Activated T-helper 1 cell treated with Interleukin-2 at 50 U/mL for 16 hours (primary cell): ENCODE measurements around the gene CD248.
"Not testable (repeated sequence)": the region's sequence is repeated elsewhere in the genome, so short reads cannot be mapped to it uniquely, and the experiment has no call there.

Experiments used
- DNase-seq: peaks from one replicate; pipeline ENCODE4 v3.0.0-alpha.2; 2020; ENCODE audit warnings: low read depth

CD248 gene

GRCh38 chr11:66276619-66277018 lies 40.2 kb downstream of the CD248 start:
- DNase-seq = not testable (repeated sequence)

- no peak for DNase-seq
Observed at GRCh38 chr11:66275984-66276612, 40.7 kb downstream of the CD248 start.

GRCh38 chr11:66275396-66275795 lies 41.4 kb downstream of the CD248 start:
- DNase-seq = no peak

- no peak for DNase-seq
Observed at GRCh38 chr11:66274219-66274618, 42.6 kb downstream of the CD248 start.

- DNase-seq = no peak
Observed at GRCh38 chr11:66272596-66272995, 44.2 kb downstream of the CD248 start.

- DNase-seq = no peak
Observed at GRCh38 chr11:66271816-66272215, 45.0 kb downstream of the CD248 start.

- no peak for DNase-seq
Observed at GRCh38 chr11:66268952-66269905, 47.6 kb downstream of the CD248 start.

GRCh38 chr11:66268244-66268951 lies 48.4 kb downstream of the CD248 start, which contains the start of gene RAB1B:
Gene RAB1B, plus strand, starts transcription at chr11:66268639. Its CDS starts 41 bp downstream, at chr11:66268680.
- DNase-seq = peak; percentile 100

GRCh38 chr11:66267379-66268243 lies 49.2 kb downstream of the CD248 start:
- peak; percentile 74 for DNase-seq

- DNase-seq = no peak
Observed at GRCh38 chr11:66267039-66267378, 49.8 kb downstream of the CD248 start.

GRCh38 chr11:66266378-66267038 lies 50.3 kb downstream of the CD248 start:
- no peak for DNase-seq

- no peak for DNase-seq
Observed at GRCh38 chr11:66265531-66266377, 51.1 kb downstream of the CD248 start.

GRCh38 chr11:66264914-66265313 lies 51.9 kb downstream of the CD248 start:
- no peak for DNase-seq
